Esophagus squamous epithelium (tissue), 4 donors: ENCODE data around the gene FKBP4.

Source experiments
- POLR2A ChIP-seq, 4 donors: fragments of 450-650 bp; IDR thresholded peaks; one replicate each; pipeline ENCODE4 v1.6.1; 2017; ENCODE audit warnings: antibody characterized with exemption in 4 of 4, mild to moderate bottlenecking in 4 of 4, moderate library complexity in 3 of 4
- TF ChIP-seq, protein P1 (sequence below), 6 experiments: fragments of 450-650 bp in 4 of 6; fragments of 200-600 bp in 2 of 6; sonication (generic) in 2 of 6; IDR thresholded peaks; one replicate each; pipeline ENCODE4 v1.5.1; 2016 to 2019; ENCODE audit warnings: antibody characterized with exemption in 6 of 6, mild to moderate bottlenecking in 4 of 6, moderate library complexity in 4 of 6

GRCh38 chr12:2836574-2836973, 41.8 kb downstream of the FKBP4 start:
- TF ChIP-seq, protein P1, sequence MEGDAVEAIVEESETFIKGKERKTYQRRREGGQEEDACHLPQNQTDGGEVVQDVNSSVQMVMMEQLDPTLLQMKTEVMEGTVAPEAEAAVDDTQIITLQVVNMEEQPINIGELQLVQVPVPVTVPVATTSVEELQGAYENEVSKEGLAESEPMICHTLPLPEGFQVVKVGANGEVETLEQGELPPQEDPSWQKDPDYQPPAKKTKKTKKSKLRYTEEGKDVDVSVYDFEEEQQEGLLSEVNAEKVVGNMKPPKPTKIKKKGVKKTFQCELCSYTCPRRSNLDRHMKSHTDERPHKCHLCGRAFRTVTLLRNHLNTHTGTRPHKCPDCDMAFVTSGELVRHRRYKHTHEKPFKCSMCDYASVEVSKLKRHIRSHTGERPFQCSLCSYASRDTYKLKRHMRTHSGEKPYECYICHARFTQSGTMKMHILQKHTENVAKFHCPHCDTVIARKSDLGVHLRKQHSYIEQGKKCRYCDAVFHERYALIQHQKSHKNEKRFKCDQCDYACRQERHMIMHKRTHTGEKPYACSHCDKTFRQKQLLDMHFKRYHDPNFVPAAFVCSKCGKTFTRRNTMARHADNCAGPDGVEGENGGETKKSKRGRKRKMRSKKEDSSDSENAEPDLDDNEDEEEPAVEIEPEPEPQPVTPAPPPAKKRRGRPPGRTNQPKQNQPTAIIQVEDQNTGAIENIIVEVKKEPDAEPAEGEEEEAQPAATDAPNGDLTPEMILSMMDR (IDR thresholded peaks at IDR 0.05): no peak
- no peak for TF ChIP-seq POLR2A (IDR thresholded peaks at IDR 0.05)
